ENCODE measurements around the gene CTRB1.

GRCh38 chr16:75195811-75196790 lies 22.7 kb upstream of the CTRB1 start:
- no peak for TF ChIP-seq CTCF (conservative IDR thresholded peaks at IDR 0.05; ENCODE audit: low read depth, low read length)
- TF ChIP-seq EZH2 (IDR thresholded peaks at IDR 0.05; ENCODE audit: borderline replicate concordance, low read depth, low read length, poor library complexity, severe bottlenecking) = no peak
